Fibroblast of villous mesenchyme (primary cell): ENCODE results near the gene RNF215. TPM values are rescaled to one million over a fixed set of nuclear protein-coding genes. Genes with fewer than 3 reads are reported as not detected.

Source experiments
- DNase-seq: peaks from one replicate; pipeline ENCODE4 v3.0.0-alpha.2; 2010; ENCODE audit warnings: low read depth
- H3K4me3 ChIP-seq: 2 replicates; pipeline ENCODE4 v1.5.1; 2011; ENCODE audit warnings: low read depth, mild to moderate bottlenecking, low read length
- CTCF ChIP-seq: IDR thresholded peaks from 2 replicates; pipeline ENCODE4 v1.5.1; 2012; ENCODE audit warnings: low read depth, mild to moderate bottlenecking, low read length; ENCODE audit not compliant: insufficient read depth
- total RNA-seq: library from RNA; depleted of rRNA; stranded (reverse); fragments of >200 nt; gene quantifications from 2 replicates; pipeline ENCODE4 v1.2.3, GENCODE V29; 2012

RNF215 gene
- total RNA-seq, 1 donor = 20.3 TPM

GRCh38 chr22:30385942-30386341 is 1.3 kb downstream of the RNF215 start:
- no peak for DNase-seq
- TF ChIP-seq CTCF = no peak
- H3K4me3 ChIP-seq = no peak overlapping the region

DNA sequence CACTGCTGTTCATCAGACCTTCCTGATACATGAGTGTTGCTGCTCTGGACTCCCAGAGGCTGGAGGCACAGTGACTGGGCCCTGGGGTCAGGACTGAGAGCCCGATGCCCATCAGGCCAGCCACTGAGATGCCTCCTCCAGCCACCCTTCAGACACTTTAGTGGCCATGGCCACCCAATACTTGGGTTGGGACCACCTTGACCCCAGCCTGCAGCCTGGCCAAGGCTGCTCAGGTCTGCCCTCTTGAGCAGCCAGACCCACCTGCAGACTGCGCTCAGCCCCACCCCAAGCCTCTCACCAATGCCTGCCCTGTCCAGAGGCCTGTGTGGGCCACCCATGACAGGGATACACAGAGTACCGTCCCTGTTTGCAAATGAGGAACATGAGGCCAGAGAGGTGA is 4.2 kb downstream of the RNF215 start:
- no peak for TF ChIP-seq CTCF
- no peak for DNase-seq
- H3K4me3 ChIP-seq = no peak overlapping the region

DNA sequence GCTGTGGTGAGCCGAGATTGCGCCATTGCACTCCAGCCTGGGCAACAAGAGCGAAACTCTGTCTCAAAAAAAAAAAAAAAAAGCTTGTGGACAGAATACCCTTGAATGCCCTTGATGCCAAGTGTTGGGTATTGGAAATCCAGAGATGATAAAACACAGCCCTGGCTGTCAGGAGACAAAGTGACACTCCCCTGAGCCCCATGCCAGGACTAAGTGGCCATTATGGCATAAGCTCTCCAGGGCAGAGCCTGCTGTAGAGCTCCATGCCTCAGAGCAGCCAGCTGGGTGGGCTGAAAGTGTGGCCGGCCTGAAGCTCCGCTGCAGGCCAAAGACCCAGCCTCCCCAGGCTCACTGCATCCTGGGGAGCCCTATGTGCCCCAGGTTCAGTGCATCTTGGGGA is 4.9 kb downstream of the RNF215 start:
- no peak overlapping the region for H3K4me3 ChIP-seq
- TF ChIP-seq CTCF = no peak
- no peak for DNase-seq

DNA sequence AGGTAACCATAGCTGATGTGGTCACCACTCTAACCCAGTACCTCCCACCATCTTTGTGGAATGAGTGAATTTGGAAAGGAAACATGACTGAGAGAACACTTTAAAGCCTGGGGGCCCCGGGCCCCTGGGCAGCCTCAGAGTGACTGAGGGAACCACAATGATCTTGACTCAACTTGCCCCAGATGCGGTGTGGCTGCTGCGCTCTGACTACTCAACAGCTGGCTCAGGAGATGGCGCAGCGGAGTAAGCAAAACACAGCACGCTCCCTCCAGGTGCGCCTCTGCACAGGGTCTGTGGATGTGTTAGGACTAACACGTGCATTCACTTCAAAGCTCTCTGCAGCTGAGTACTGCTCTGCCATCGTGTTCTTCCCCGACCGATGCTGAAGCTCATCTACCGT is 5.9 kb downstream of the RNF215 start:
- DNase-seq = no peak
- no peak overlapping the region for H3K4me3 ChIP-seq
- no peak for TF ChIP-seq CTCF

GRCh38 chr22:30380011-30380410 is 7.2 kb downstream of the RNF215 start:
- TF ChIP-seq CTCF = no peak
- no peak overlapping the region for H3K4me3 ChIP-seq
- no peak for DNase-seq

GRCh38 chr22:30375312-30375849 is 11.8 kb downstream of the RNF215 start:
- DNase-seq = no peak
- H3K4me3 ChIP-seq = no peak overlapping the region
- no peak for TF ChIP-seq CTCF
